Suprapubic skin (tissue), 4 donors: ENCODE data around the gene GLYR1. TPM values are rescaled to one million over a fixed set of nuclear protein-coding genes. Genes with fewer than 3 reads are reported as not detected.
A peak's percentile ranks its signal among the peaks of the same experiment; 100 is the strongest.

Experiments used
- DNase-seq, 2 donors: peaks; one replicate each; pipeline ENCODE4 v3.0.0-alpha.2; 2019; ENCODE audit warnings: low spot score in 2 of 2
- H3K27ac ChIP-seq: fragments of 200-600 bp; sonication (generic); one replicate; pipeline ENCODE4 v1.5.1; 2019
- H3K27me3 ChIP-seq: fragments of 200-600 bp; sonication (generic); one replicate; pipeline ENCODE4 v1.5.1; 2019
- H3K36me3 ChIP-seq: fragments of 200-600 bp; sonication (generic); one replicate; pipeline ENCODE4 v1.5.1; 2019
- H3K4me1 ChIP-seq: fragments of 200-600 bp; sonication (generic); one replicate; pipeline ENCODE4 v1.5.1; 2019
- H3K4me3 ChIP-seq: fragments of 200-600 bp; sonication (generic); one replicate; pipeline ENCODE4 v1.5.1; 2019; ENCODE audit warnings: mild to moderate bottlenecking
- H3K9me3 ChIP-seq: fragments of 200-600 bp; sonication (generic); one replicate; pipeline ENCODE4 v1.5.1; 2019
- CTCF ChIP-seq, 2 donors: fragments of 200-600 bp in 1 of 2; fragments of 450-650 bp in 1 of 2; sonication (generic) in 1 of 2; IDR thresholded peaks; one replicate each; pipeline ENCODE4 v1.5.1; 2016 to 2019; ENCODE audit warnings: antibody characterized with exemption in 2 of 2, mild to moderate bottlenecking in 1 of 2, moderate library complexity in 1 of 2
- EP300 ChIP-seq: sonication (generic); formaldehyde crosslinking; IDR thresholded peaks from one replicate; pipeline ENCODE4 v1.6.1; 2017; ENCODE audit warnings: antibody characterized with exemption
- POLR2A ChIP-seq, 2 donors: fragments of 450-650 bp; IDR thresholded peaks; one replicate each; pipeline ENCODE4 v1.6.1; 2017; ENCODE audit warnings: antibody characterized with exemption in 2 of 2, mild to moderate bottlenecking in 2 of 2, moderate library complexity in 2 of 2
- POLR2AphosphoS5 ChIP-seq, 3 donors: sonication (generic); formaldehyde crosslinking; IDR thresholded peaks; one replicate each; pipeline ENCODE4 v1.6.1; 2017; ENCODE audit warnings: antibody characterized with exemption in 3 of 3
- WGBS: methylation state at CpG from one replicate; pipeline ENCODE4 v1.1.5; 2018; 5-methylcytosine and 5-hydroxymethylcytosine counted together
- total RNA-seq, 4 donors: library from RNA; depleted of rRNA; stranded (reverse); fragments of >200 nt; gene quantifications; one replicate each; pipeline ENCODE4 v1.1.0, GENCODE V29; 2016

GLYR1 gene
- total RNA-seq, 4 donors from 2014 or later = 42.2 to 76.0 (median 50.7) TPM

GRCh38 chr16:4864728-4865127 is 17.6 kb upstream of the GLYR1 start:
- H3K27ac ChIP-seq = no peak overlapping the region
- H3K9me3 ChIP-seq = no peaks in the 10 kb centered on the region
- H3K27me3 ChIP-seq = no peaks in the 10 kb centered on the region
- DNase-seq = no peak
- H3K4me1 ChIP-seq = peaks cover 16% of the 10 kb centered on the region
- H3K4me3 ChIP-seq = no peak overlapping the region
- no peak for TF ChIP-seq EP300
- TF ChIP-seq POLR2AphosphoS5 (IDR thresholded peaks at IDR 0.05) = no peak
- TF ChIP-seq CTCF (IDR thresholded peaks at IDR 0.05) = no peak
- TF ChIP-seq POLR2A (IDR thresholded peaks at IDR 0.05) = no peak
- WGBS = 81% methylated on average over 3 of the region's 3 CpGs
- peaks cover 31% of the 10 kb centered on the region for H3K36me3 ChIP-seq

- no peaks in the 10 kb centered on the region for H3K9me3 ChIP-seq
- no peak overlapping the region for H3K27ac ChIP-seq
- H3K4me3 ChIP-seq = no peak overlapping the region
- H3K27me3 ChIP-seq = no peaks in the 10 kb centered on the region
- 68% methylated on average over 5 of the region's 5 CpGs for WGBS
- TF ChIP-seq POLR2AphosphoS5 (IDR thresholded peaks at IDR 0.05) (no peak), POLR2A (IDR thresholded peaks at IDR 0.05) (no peak), CTCF (IDR thresholded peaks at IDR 0.05) (no peak), EP300 (no peak)
- peaks cover 52% of the 10 kb centered on the region for H3K36me3 ChIP-seq
- DNase-seq = no peak
- peaks cover 2% of the 10 kb centered on the region for H3K4me1 ChIP-seq
These were observed 15.6 kb upstream of the GLYR1 start for GRCh38 chr16:4862639-4863038.

GRCh38 chr16:4860727-4861342 is 13.7 kb upstream of the GLYR1 start:
- Histone ChIP-seq H3K27ac (no peak overlapping the region), H3K4me3 (no peak overlapping the region), H3K36me3 (peaks cover 66% of the 10 kb centered on the region), H3K4me1 (peaks cover 2% of the 10 kb centered on the region), H3K9me3 (no peaks in the 10 kb centered on the region), H3K27me3 (no peaks in the 10 kb centered on the region)
- DNase-seq = peak in 1 of 2 donors; percentile 74
- 88% methylated on average over 9 of the region's 14 CpGs for WGBS
- TF ChIP-seq CTCF (IDR thresholded peaks at IDR 0.05) (no peak), POLR2A (IDR thresholded peaks at IDR 0.05) (no peak), POLR2AphosphoS5 (IDR thresholded peaks at IDR 0.05) (no peak), EP300 (no peak)

GRCh38 chr16:4859900-4860255 is 12.8 kb upstream of the GLYR1 start:
- Histone ChIP-seq H3K4me1 (peaks cover 2% of the 10 kb centered on the region), H3K9me3 (no peaks in the 10 kb centered on the region), H3K27ac (no peak overlapping the region), H3K4me3 (no peak overlapping the region), H3K27me3 (no peaks in the 10 kb centered on the region), H3K36me3 (peaks cover 76% of the 10 kb centered on the region)
- TF ChIP-seq POLR2AphosphoS5 (IDR thresholded peaks at IDR 0.05) = no peak
- no peak for TF ChIP-seq POLR2A (IDR thresholded peaks at IDR 0.05)
- no peak for TF ChIP-seq CTCF (IDR thresholded peaks at IDR 0.05)
- TF ChIP-seq EP300 = no peak
- no peak for DNase-seq
- 90% methylated on average over 10 of the region's 10 CpGs for WGBS

- peaks cover 2% of the 10 kb centered on the region for H3K4me1 ChIP-seq
- DNase-seq = no peak
- no peak overlapping the region for H3K27ac ChIP-seq
- H3K9me3 ChIP-seq = no peaks in the 10 kb centered on the region
- H3K4me3 ChIP-seq = no peak overlapping the region
- TF ChIP-seq CTCF (IDR thresholded peaks at IDR 0.05) (no peak), POLR2A (IDR thresholded peaks at IDR 0.05) (no peak), POLR2AphosphoS5 (IDR thresholded peaks at IDR 0.05) (no peak), EP300 (no peak)
- H3K27me3 ChIP-seq = no peaks in the 10 kb centered on the region
- 75% methylated on average over 17 of the region's 17 CpGs for WGBS
- H3K36me3 ChIP-seq = peaks cover 81% of the 10 kb centered on the region
These were observed 12.3 kb upstream of the GLYR1 start for GRCh38 chr16:4859190-4859899.
